ENCODE results near the gene RPL19.
"Not testable (repeated sequence)": the region's sequence is repeated elsewhere in the genome, so short reads cannot be mapped to it uniquely, and the experiment has no call there.

RPL19 gene

GRCh38 chr17:39200070-39200879 is at the start of gene RPL19:
Gene RPL19 (plus strand): TSS chr17:39200283. CDS start chr17:39200345, 62 bp downstream.
- no peak for DNase-seq (ENCODE audit: low read depth in 2 of 2)

GRCh38 chr17:39150795-39151149 is 49.3 kb upstream of the RPL19 start:
- DNase-seq (ENCODE audit: low read depth in 2 of 2): no peak

GRCh38 chr17:39151150-39151942 is 48.7 kb upstream of the RPL19 start, which contains the start of gene PLXDC1:
Gene PLXDC1 (minus strand): TSS chr17:39151637. CDS start chr17:39151437, 200 bp downstream.
- DNase-seq (ENCODE audit: low read depth in 2 of 2): no peak

- no peak for DNase-seq (ENCODE audit: low read depth in 2 of 2)
Observed at GRCh38 chr17:39151943-39152818, 47.9 kb upstream of the RPL19 start.

GRCh38 chr17:39153599-39154051 is 46.5 kb upstream of the RPL19 start:
- peak; percentile 69 for DNase-seq (ENCODE audit: low read depth in 2 of 2)

GRCh38 chr17:39155654-39156053 is 44.4 kb upstream of the RPL19 start:
- DNase-seq (ENCODE audit: low read depth in 2 of 2): no peak

GRCh38 chr17:39156491-39156890 is 43.6 kb upstream of the RPL19 start:
- DNase-seq (ENCODE audit: low read depth in 2 of 2): no peak

GRCh38 chr17:39158623-39159022 is 41.5 kb upstream of the RPL19 start:
- DNase-seq (ENCODE audit: low read depth in 2 of 2): no peak

GRCh38 chr17:39161962-39162361 is 38.1 kb upstream of the RPL19 start:
- no peak for DNase-seq (ENCODE audit: low read depth in 2 of 2)

- peak; percentile 86 to 89 for DNase-seq (ENCODE audit: low read depth in 2 of 2)
Observed at GRCh38 chr17:39164675-39165143, 35.4 kb upstream of the RPL19 start.

GRCh38 chr17:39165178-39165840 is 34.8 kb upstream of the RPL19 start:
- no peak for DNase-seq (ENCODE audit: low read depth in 2 of 2)

GRCh38 chr17:39165841-39166349 is 34.2 kb upstream of the RPL19 start, which contains the start of gene ARL5C:
Gene ARL5C (minus strand): TSS chr17:39166161. CDS start chr17:39165760, 401 bp downstream.
- DNase-seq (ENCODE audit: low read depth in 2 of 2): no peak

GRCh38 chr17:39166437-39167335 is 33.4 kb upstream of the RPL19 start:
- DNase-seq (ENCODE audit: low read depth in 2 of 2): no peak

- no peak for DNase-seq (ENCODE audit: low read depth in 2 of 2)
Observed at GRCh38 chr17:39167476-39167875, 32.6 kb upstream of the RPL19 start.

- DNase-seq (ENCODE audit: low read depth in 2 of 2): not testable (repeated sequence)
Observed at GRCh38 chr17:39168503-39168902, 31.6 kb upstream of the RPL19 start.

- DNase-seq (ENCODE audit: low read depth in 2 of 2): no peak
Observed at GRCh38 chr17:39169101-39169500, 31.0 kb upstream of the RPL19 start.

- DNase-seq (ENCODE audit: low read depth in 2 of 2): no peak
Observed at GRCh38 chr17:39169518-39169917, 30.6 kb upstream of the RPL19 start.

- DNase-seq (ENCODE audit: low read depth in 2 of 2): no peak
Observed at GRCh38 chr17:39170109-39170508, 30.0 kb upstream of the RPL19 start.

- DNase-seq (ENCODE audit: low read depth in 2 of 2): no peak
Observed at GRCh38 chr17:39170558-39170957, 29.5 kb upstream of the RPL19 start.

- no peak for DNase-seq (ENCODE audit: low read depth in 2 of 2)
Observed at GRCh38 chr17:39171933-39172332, 28.1 kb upstream of the RPL19 start.
